ENCODE measurements around the gene TMEM9. TPM values are rescaled to one million over a fixed set of nuclear protein-coding genes. Genes with fewer than 3 reads are reported as not detected.
"Not testable (repeated sequence)": the region's sequence is repeated elsewhere in the genome, so short reads cannot be mapped to it uniquely, and the experiment has no call there.

Gene TMEM9
- total and polyA plus RNA-seq, 4 donors = 30.5 to 59.5 (median 49.0) TPM

DNA sequence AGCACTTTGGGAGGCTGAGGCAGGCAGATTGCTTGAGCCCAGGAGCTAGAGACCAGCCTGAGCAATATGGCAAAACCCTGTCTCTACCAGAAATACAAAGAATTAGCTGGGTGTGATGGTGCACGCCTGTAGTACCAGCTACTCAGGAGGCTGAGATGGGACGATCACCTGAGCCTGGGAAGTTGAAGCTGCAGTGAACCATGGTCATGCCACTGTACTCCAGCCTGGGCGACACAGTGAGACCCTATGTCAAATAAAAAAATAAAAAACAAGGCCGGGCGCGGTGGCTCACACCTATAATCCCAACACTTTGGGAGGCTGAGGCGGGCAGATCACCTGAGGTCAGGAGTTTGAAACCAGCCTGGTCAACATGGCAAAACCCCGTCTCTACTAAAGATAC, 8.8 kb upstream of the TMEM9 start:
- H3K9ac ChIP-seq (ENCODE audit: low read depth in 1 of 2, low read length in 2 of 2); H3K4me1 ChIP-seq (ENCODE audit: control insufficient read depth in 4 of 4, insufficient read depth in 4 of 4, low read length in 3 of 4); H3K4me3 ChIP-seq (ENCODE audit: low read depth in 1 of 3, low read length in 3 of 3); H3K36me3 ChIP-seq (ENCODE audit: control insufficient read depth in 4 of 4, insufficient read depth in 3 of 4, low read depth in 1 of 4, low read length in 3 of 4); DNase-seq (ENCODE audit: low spot score); H3K27ac ChIP-seq (ENCODE audit: low read depth in 1 of 2, low read length in 2 of 2); H3K9me3 ChIP-seq (ENCODE audit: control insufficient read depth in 4 of 4, low read length in 3 of 4); H3K27me3 ChIP-seq (ENCODE audit: control insufficient read depth in 4 of 4, insufficient read depth in 4 of 4, low read length in 3 of 4): not testable (repeated sequence)
- 94% methylated on average over 8 of the region's 8 CpGs for WGBS

DNA sequence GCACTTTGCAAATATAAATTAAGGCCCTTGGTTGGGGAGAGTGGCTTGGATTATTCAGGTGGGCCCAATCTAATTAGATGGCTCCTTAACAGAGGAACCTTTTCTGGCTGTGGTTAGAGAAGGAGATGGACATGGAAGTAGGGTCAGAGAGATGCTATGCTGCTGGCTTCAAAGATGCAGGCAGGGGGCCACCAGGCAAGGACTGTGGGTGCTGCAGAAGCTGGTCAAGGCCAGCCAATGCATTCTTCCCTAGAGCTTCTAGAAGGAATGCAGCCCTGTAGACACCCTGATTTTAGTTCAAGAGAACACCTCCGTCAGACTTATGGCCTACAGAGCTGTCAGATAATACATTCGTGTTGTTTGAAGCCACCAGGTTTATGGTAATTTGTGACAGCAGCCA, 3.7 kb upstream of the TMEM9 start:
- no peak for DNase-seq (ENCODE audit: low spot score)
- H3K4me3 ChIP-seq (ENCODE audit: low read depth in 1 of 3, low read length in 3 of 3) = no peak overlapping the region
- no peak overlapping the region for H3K27ac ChIP-seq (ENCODE audit: low read depth in 1 of 2, low read length in 2 of 2)
- TF ChIP-seq NR2F2 (IDR thresholded peaks at IDR 0.05) (no peak), HNF4G (IDR thresholded peaks at IDR 0.05) (no peak), TAF1 (conservative IDR thresholded peaks at IDR 0.05) (no peak), YY1 (IDR thresholded peaks at IDR 0.05) (no peak)
- H3K27me3 ChIP-seq (ENCODE audit: control insufficient read depth in 4 of 4, insufficient read depth in 4 of 4, low read length in 3 of 4) = no peaks in the 10 kb centered on the region
- peaks cover 5 to 14% (median 11%) of the 10 kb centered on the region in 4 donors for H3K4me1 ChIP-seq (ENCODE audit: control insufficient read depth in 4 of 4, insufficient read depth in 4 of 4, low read length in 3 of 4)
- WGBS = 94% methylated on average over 2 of the region's 2 CpGs
- H3K36me3 ChIP-seq (ENCODE audit: control insufficient read depth in 4 of 4, insufficient read depth in 3 of 4, low read depth in 1 of 4, low read length in 3 of 4) = no peaks in the 10 kb centered on the region
- H3K9me3 ChIP-seq (ENCODE audit: control insufficient read depth in 4 of 4, low read length in 3 of 4) = no peaks in the 10 kb centered on the region
- no peak overlapping the region for H3K9ac ChIP-seq (ENCODE audit: low read depth in 1 of 2, low read length in 2 of 2)

DNA sequence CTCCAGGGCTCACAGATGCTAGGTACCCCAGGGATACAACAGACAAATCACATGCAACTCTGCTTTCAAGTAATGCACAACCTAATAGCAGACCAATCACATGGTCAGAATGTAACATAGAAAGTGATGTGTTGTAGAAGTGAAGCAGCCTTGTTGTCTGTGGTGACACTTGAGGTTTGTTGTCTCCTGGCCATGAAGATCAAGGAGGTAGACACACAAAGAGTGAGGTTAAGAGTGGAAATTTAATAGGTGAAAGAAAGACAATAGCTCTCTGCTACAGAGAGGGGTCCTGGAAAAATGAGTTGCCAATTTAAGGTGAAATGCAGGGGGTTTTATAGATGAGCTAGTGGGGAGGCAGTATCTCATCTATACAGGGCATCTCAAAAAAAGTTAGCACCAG, 2.5 kb upstream of the TMEM9 start:
- no peaks in the 10 kb centered on the region for H3K9me3 ChIP-seq (ENCODE audit: control insufficient read depth in 4 of 4, low read length in 3 of 4)
- no peak for TF ChIP-seq GABPA (IDR thresholded peaks at IDR 0.05 in 1 of 2, conservative IDR thresholded peaks at IDR 0.05 in 1 of 2)
- TF ChIP-seq FOXA1 (IDR thresholded peaks at IDR 0.05) = no peak
- TF ChIP-seq, protein P1, sequence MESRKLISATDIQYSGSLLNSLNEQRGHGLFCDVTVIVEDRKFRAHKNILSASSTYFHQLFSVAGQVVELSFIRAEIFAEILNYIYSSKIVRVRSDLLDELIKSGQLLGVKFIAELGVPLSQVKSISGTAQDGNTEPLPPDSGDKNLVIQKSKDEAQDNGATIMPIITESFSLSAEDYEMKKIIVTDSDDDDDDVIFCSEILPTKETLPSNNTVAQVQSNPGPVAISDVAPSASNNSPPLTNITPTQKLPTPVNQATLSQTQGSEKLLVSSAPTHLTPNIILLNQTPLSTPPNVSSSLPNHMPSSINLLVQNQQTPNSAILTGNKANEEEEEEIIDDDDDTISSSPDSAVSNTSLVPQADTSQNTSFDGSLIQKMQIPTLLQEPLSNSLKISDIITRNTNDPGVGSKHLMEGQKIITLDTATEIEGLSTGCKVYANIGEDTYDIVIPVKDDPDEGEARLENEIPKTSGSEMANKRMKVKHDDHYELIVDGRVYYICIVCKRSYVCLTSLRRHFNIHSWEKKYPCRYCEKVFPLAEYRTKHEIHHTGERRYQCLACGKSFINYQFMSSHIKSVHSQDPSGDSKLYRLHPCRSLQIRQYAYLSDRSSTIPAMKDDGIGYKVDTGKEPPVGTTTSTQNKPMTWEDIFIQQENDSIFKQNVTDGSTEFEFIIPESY (IDR thresholded peaks at IDR 0.05) = no peak
- TF ChIP-seq RAD21 (IDR thresholded peaks at IDR 0.05) = no peak
- TF ChIP-seq JUND (IDR thresholded peaks at IDR 0.05) = no peak
- no peak for TF ChIP-seq HNF4G (IDR thresholded peaks at IDR 0.05)
- TF ChIP-seq, protein P2, sequence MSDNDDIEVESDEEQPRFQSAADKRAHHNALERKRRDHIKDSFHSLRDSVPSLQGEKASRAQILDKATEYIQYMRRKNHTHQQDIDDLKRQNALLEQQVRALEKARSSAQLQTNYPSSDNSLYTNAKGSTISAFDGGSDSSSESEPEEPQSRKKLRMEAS (IDR thresholded peaks at IDR 0.05) = no peak
- TF ChIP-seq EGR1 (IDR thresholded peaks at IDR 0.05; ENCODE audit: low read depth in 2 of 2) = no peak
- no peak for TF ChIP-seq YY1 (IDR thresholded peaks at IDR 0.05)
- TF ChIP-seq HNF4A (conservative IDR thresholded peaks at IDR 0.05) = no peak
- TF ChIP-seq, protein P3, sequence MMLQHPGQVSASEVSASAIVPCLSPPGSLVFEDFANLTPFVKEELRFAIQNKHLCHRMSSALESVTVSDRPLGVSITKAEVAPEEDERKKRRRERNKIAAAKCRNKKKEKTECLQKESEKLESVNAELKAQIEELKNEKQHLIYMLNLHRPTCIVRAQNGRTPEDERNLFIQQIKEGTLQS (IDR thresholded peaks at IDR 0.05) = no peak
- no peak overlapping the region for H3K27ac ChIP-seq (ENCODE audit: low read depth in 1 of 2, low read length in 2 of 2)
- no peak for DNase-seq (ENCODE audit: low spot score)
- H3K27me3 ChIP-seq (ENCODE audit: control insufficient read depth in 4 of 4, insufficient read depth in 4 of 4, low read length in 3 of 4) = no peaks in the 10 kb centered on the region
- no peak overlapping the region for H3K9ac ChIP-seq (ENCODE audit: low read depth in 1 of 2, low read length in 2 of 2)
- peaks cover 5 to 16% (median 12%) of the 10 kb centered on the region in 4 donors for H3K4me1 ChIP-seq (ENCODE audit: control insufficient read depth in 4 of 4, insufficient read depth in 4 of 4, low read length in 3 of 4)
- no peak overlapping the region for H3K4me3 ChIP-seq (ENCODE audit: low read depth in 1 of 3, low read length in 3 of 3)
- H3K36me3 ChIP-seq (ENCODE audit: control insufficient read depth in 4 of 4, insufficient read depth in 3 of 4, low read depth in 1 of 4, low read length in 3 of 4) = no peaks in the 10 kb centered on the region

DNA sequence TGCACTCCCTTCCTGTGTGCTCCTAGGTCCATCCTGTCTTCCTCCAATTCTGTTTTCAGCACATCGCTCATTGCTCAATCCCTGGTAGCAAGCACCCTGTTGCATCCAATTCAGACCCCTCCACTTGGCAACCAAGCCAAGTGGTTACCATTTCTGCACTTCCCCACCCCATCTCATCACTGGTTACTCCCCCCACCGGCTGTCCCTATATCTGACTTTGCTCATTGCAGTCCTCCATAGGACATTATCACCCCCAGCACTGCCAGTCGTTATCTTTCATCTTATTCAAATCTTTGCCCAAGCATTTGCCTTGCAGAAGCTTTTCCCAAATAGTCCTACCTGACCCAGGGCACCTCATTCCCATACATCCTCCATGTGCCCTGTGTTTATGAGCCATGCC, 2.1 kb upstream of the TMEM9 start:
- WGBS = 85% methylated on average over 3 of the region's 3 CpGs

More for the DNA sequence above, 2.1 kb upstream of the TMEM9 start:
- Histone ChIP-seq H3K9ac (ENCODE audit: low read depth in 1 of 2, low read length in 2 of 2) (no peak overlapping the region), H3K9me3 (ENCODE audit: control insufficient read depth in 4 of 4, low read length in 3 of 4) (no peaks in the 10 kb centered on the region), H3K27me3 (ENCODE audit: control insufficient read depth in 4 of 4, insufficient read depth in 4 of 4, low read length in 3 of 4) (no peaks in the 10 kb centered on the region), H3K4me1 (ENCODE audit: control insufficient read depth in 4 of 4, insufficient read depth in 4 of 4, low read length in 3 of 4) (peaks cover 5 to 16% (median 12%) of the 10 kb centered on the region in 4 donors), H3K4me3 (ENCODE audit: low read depth in 1 of 3, low read length in 3 of 3) (no peak overlapping the region), H3K36me3 (ENCODE audit: control insufficient read depth in 4 of 4, insufficient read depth in 3 of 4, low read depth in 1 of 4, low read length in 3 of 4) (peaks cover 0 to 2% (median 0%) of the 10 kb centered on the region in 4 donors), H3K27ac (ENCODE audit: low read depth in 1 of 2, low read length in 2 of 2) (no peak overlapping the region)
- TF ChIP-seq FOXA1 (IDR thresholded peaks at IDR 0.05) = no peak
- TF ChIP-seq FOXA2 (IDR thresholded peaks at IDR 0.05) = no peak
- TF ChIP-seq EGR1 (IDR thresholded peaks at IDR 0.05; ENCODE audit: low read depth in 2 of 2) = no peak
- TF ChIP-seq NR2F2 (IDR thresholded peaks at IDR 0.05) = no peak
- TF ChIP-seq JUND (IDR thresholded peaks at IDR 0.05) = no peak
- TF ChIP-seq TAF1 (conservative IDR thresholded peaks at IDR 0.05) = no peak
- no peak for TF ChIP-seq RXRA (IDR thresholded peaks at IDR 0.05)
- no peak for TF ChIP-seq YY1 (IDR thresholded peaks at IDR 0.05)
- no peak for TF ChIP-seq SP1 (IDR thresholded peaks at IDR 0.05)
- no peak for TF ChIP-seq HNF4A (conservative IDR thresholded peaks at IDR 0.05)
- TF ChIP-seq, protein P1 (IDR thresholded peaks at IDR 0.05) = no peak
- TF ChIP-seq, protein P2 (IDR thresholded peaks at IDR 0.05) = no peak
- no peak for TF ChIP-seq RAD21 (IDR thresholded peaks at IDR 0.05)
- TF ChIP-seq GABPA (IDR thresholded peaks at IDR 0.05 in 1 of 2, conservative IDR thresholded peaks at IDR 0.05 in 1 of 2) = no peak
- TF ChIP-seq, protein P4, sequence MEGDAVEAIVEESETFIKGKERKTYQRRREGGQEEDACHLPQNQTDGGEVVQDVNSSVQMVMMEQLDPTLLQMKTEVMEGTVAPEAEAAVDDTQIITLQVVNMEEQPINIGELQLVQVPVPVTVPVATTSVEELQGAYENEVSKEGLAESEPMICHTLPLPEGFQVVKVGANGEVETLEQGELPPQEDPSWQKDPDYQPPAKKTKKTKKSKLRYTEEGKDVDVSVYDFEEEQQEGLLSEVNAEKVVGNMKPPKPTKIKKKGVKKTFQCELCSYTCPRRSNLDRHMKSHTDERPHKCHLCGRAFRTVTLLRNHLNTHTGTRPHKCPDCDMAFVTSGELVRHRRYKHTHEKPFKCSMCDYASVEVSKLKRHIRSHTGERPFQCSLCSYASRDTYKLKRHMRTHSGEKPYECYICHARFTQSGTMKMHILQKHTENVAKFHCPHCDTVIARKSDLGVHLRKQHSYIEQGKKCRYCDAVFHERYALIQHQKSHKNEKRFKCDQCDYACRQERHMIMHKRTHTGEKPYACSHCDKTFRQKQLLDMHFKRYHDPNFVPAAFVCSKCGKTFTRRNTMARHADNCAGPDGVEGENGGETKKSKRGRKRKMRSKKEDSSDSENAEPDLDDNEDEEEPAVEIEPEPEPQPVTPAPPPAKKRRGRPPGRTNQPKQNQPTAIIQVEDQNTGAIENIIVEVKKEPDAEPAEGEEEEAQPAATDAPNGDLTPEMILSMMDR (IDR thresholded peaks at IDR 0.05; ENCODE audit: low read depth, low read length, missing input control) = no peak
- DNase-seq (ENCODE audit: low spot score) = no peak

All from liver (tissue), 9 donors.